ENCODE results near the gene RHCG.
"Not testable (repeated sequence)": the region's sequence is repeated elsewhere in the genome, so short reads cannot be mapped to it uniquely, and the experiment has no call there.

RHCG gene

GRCh38 chr15:89477411-89478242 lies 18.8 kb downstream of the RHCG start:
- DNase-seq (ENCODE audit: low read depth): no peak

GRCh38 chr15:89475661-89476060 lies 20.7 kb downstream of the RHCG start:
- no peak for DNase-seq (ENCODE audit: low read depth)

GRCh38 chr15:89472785-89473256 lies 23.6 kb downstream of the RHCG start:
- peak; percentile 14 for DNase-seq (ENCODE audit: low read depth)

- no peak for DNase-seq (ENCODE audit: low read depth)
Observed at GRCh38 chr15:89469426-89470096, 26.8 kb downstream of the RHCG start.

- DNase-seq (ENCODE audit: low read depth): not testable (repeated sequence)
Observed at GRCh38 chr15:89468813-89469212, 27.6 kb downstream of the RHCG start.

GRCh38 chr15:89463113-89463512 lies 33.3 kb downstream of the RHCG start:
- no peak for DNase-seq (ENCODE audit: low read depth)

GRCh38 chr15:89462198-89462912 lies 34.0 kb downstream of the RHCG start:
- DNase-seq (ENCODE audit: low read depth): no peak

- DNase-seq (ENCODE audit: low read depth): no peak
Observed at GRCh38 chr15:89461386-89461785, 35.0 kb downstream of the RHCG start.

- DNase-seq (ENCODE audit: low read depth): no peak
Observed at GRCh38 chr15:89460048-89460447, 36.3 kb downstream of the RHCG start.

GRCh38 chr15:89459271-89460038 lies 36.9 kb downstream of the RHCG start:
- DNase-seq (ENCODE audit: low read depth): no peak

GRCh38 chr15:89458440-89458839 lies 37.9 kb downstream of the RHCG start:
- no peak for DNase-seq (ENCODE audit: low read depth)

GRCh38 chr15:89457086-89457485 lies 39.3 kb downstream of the RHCG start:
- DNase-seq (ENCODE audit: low read depth): peak; percentile 15

GRCh38 chr15:89455535-89455934 lies 40.8 kb downstream of the RHCG start:
- DNase-seq (ENCODE audit: low read depth): no peak

- DNase-seq (ENCODE audit: low read depth): no peak
Observed at GRCh38 chr15:89452330-89452836, 44.0 kb downstream of the RHCG start.

GRCh38 chr15:89451846-89452245 lies 44.5 kb downstream of the RHCG start:
- no peak for DNase-seq (ENCODE audit: low read depth)

- no peak for DNase-seq (ENCODE audit: low read depth)
Observed at GRCh38 chr15:89450076-89451006, 46.0 kb downstream of the RHCG start.

GRCh38 chr15:89448825-89449224 lies 47.6 kb downstream of the RHCG start:
- DNase-seq (ENCODE audit: low read depth): no peak

GRCh38 chr15:89447676-89448075 lies 48.7 kb downstream of the RHCG start:
- DNase-seq (ENCODE audit: low read depth): no peak

- DNase-seq (ENCODE audit: low read depth): no peak
Observed at GRCh38 chr15:89446255-89446891, 50.0 kb downstream of the RHCG start.

- DNase-seq (ENCODE audit: low read depth): no peak
Observed at GRCh38 chr15:89445518-89445917, 50.9 kb downstream of the RHCG start.

Data from HS-27A (cell line).